GM23338 (cell line): ENCODE measurements around the gene TMEM178B.

Source experiments
- CTCF ChIP-seq, 2 experiments: fragments of 200-600 bp in 1 of 2; sonication (generic) in 1 of 2; conservative IDR thresholded peaks; 2 replicates each; pipeline versions ENCODE4 v1.5.1 to v1.6.1; 2016 to 2017; ENCODE audit warnings: antibody characterized with exemption in 2 of 2, low read depth in 2 of 2, mild to moderate bottlenecking in 2 of 2, moderate library complexity in 1 of 2
- EZH2 ChIP-seq: fragments of 200-600 bp; sonication (generic); IDR thresholded peaks from one replicate; pipeline ENCODE4 v1.8.0; 2017; ENCODE audit warnings: antibody characterized with exemption, mild to moderate bottlenecking, low read depth; ENCODE audit not compliant: unreplicated experiment
- EZH2phosphoT487 ChIP-seq: fragments of 200-600 bp; sonication (generic); IDR thresholded peaks from one replicate; pipeline ENCODE4 v1.8.1; 2018; ENCODE audit warnings: antibody characterized with exemption; ENCODE audit not compliant: unreplicated experiment
- POLR2AphosphoS5 ChIP-seq: IDR thresholded peaks from 2 replicates; pipeline ENCODE4 v1.6.1; 2016; ENCODE audit warnings: antibody characterized with exemption, low read depth
- REST ChIP-seq: IDR thresholded peaks from one replicate; pipeline ENCODE4 v1.6.1; 2018; ENCODE audit warnings: antibody characterized with exemption; ENCODE audit not compliant: unreplicated experiment
- ZNF114 ChIP-seq: fragments of 250-450 bp; sonication (Bioruptor Pico); IDR thresholded peaks from 2 replicates; pipeline ENCODE4 v1.5.0; 2020; ENCODE audit warnings: mild to moderate bottlenecking, moderate library complexity
- ZNF331 ChIP-seq: fragments of 250-450 bp; sonication (Bioruptor Pico); IDR thresholded peaks from 2 replicates; pipeline ENCODE4 v1.5.0; 2020; ENCODE audit warnings: low read depth, mild to moderate bottlenecking, moderate library complexity

- no peak for TF ChIP-seq EZH2
- no peak for TF ChIP-seq REST
- TF ChIP-seq CTCF (conservative IDR thresholded peaks at IDR 0.05; ENCODE audit: low read depth in 2 of 2), result peak; percentile 63 to 68
- no peak for TF ChIP-seq POLR2AphosphoS5
- no peak for TF ChIP-seq ZNF114 (CRISPR knock-in tag)
- TF ChIP-seq EZH2phosphoT487, result no peak
- TF ChIP-seq ZNF331 (CRISPR knock-in tag), result no peak
Observed at GRCh38 chr7:141262101-141263090, 188.5 kb downstream of the TMEM178B start.
